GM12892 (cell line): Measurements from ENCODE around the gene DSG3.

Experiments used
- POLR2A ChIP-seq: IDR thresholded peaks from 2 replicates; pipeline ENCODE4 v1.6.1; 2011; ENCODE audit warnings: low read depth, low read length, control low read depth
- POLR2AphosphoS5 ChIP-seq: IDR thresholded peaks from 2 replicates; pipeline ENCODE4 v1.6.1; 2011; ENCODE audit warnings: low read depth, low read length, control low read depth

DNA sequence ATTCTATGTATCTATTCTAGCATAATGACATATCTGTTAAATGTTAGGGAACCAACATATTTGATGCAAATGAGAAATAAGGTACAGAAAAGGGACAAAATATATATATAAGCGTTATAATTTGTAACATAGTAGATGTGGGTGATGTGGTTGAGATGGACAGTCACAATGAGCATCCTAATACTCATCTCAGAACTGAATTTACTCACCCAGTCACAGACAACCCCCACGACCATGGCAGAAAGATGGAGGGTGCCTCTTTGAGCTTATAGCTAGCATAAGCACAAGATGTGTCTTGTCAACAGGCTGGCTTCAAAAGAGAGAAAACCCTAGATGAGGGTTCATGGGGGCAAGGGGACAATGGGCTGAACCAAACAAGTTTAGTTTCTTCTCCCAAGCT, 9.1 kb upstream of the DSG3 start:
- TF ChIP-seq POLR2A (no peak), POLR2AphosphoS5 (no peak)
